ENCODE results near the gene HMBS. TPM values are rescaled to one million over a fixed set of nuclear protein-coding genes. Genes with fewer than 3 reads are reported as not detected.
A peak's percentile ranks its signal among the peaks of the same experiment; 100 is the strongest.

The HMBS gene
- total RNA-seq, 4 donors from 2014 or later = 1.2 to 27.1 (median 9.8) TPM

GRCh38 chr11:119095066-119095880 is 10.6 kb downstream of the HMBS start:
- Histone ChIP-seq H3K36me3 (peaks cover 0 to 35% of the 10 kb centered on the region in 2 donors), H3K27me3 (no peaks in the 10 kb centered on the region), H3K9me3 (no peaks in the 10 kb centered on the region), H3K4me3 (peak overlapping the region; percentile 60 to 86), H3K27ac (peak overlapping the region; percentile 79 to 99 (median 96)), H3K4me1 (peaks cover 0 to 35% (median 24%) of the 10 kb centered on the region in 3 donors)
- TF ChIP-seq CTCF (IDR thresholded peaks at IDR 0.05) (peak in 2 of 4 experiments; percentile 20 to 22), POLR2A (IDR thresholded peaks at IDR 0.05) (peak; percentile 98 to 99), POLR2AphosphoS5 (IDR thresholded peaks at IDR 0.05) (peak; percentile 99), EP300 (IDR thresholded peaks at IDR 0.05) (no peak)
- ATAC-seq = peak; percentile 96
- WGBS, 2 donors (ENCODE audit: low coverage in 1 of 2) = 0% methylated on average over 8 to 12 of the region's 79 CpGs

- WGBS, 2 donors (ENCODE audit: low coverage in 1 of 2) = 71 to 79% methylated on average over 4 to 6 of the region's 6 CpGs
Measured at GRCh38 chr11:119099711-119100110, 15.0 kb downstream of the HMBS start.

GRCh38 chr11:119100246-119100970 is 15.7 kb downstream of the HMBS start:
- Histone ChIP-seq H3K4me3 (peak overlapping the region; percentile 74 to 86), H3K9me3 (no peaks in the 10 kb centered on the region), H3K36me3 (peaks cover 0 to 28% of the 10 kb centered on the region in 2 donors), H3K4me1 (peaks cover 3 to 37% (median 22%) of the 10 kb centered on the region in 3 donors), H3K27ac (no peak overlapping the region), H3K27me3 (no peaks in the 10 kb centered on the region)
- WGBS, 2 donors (ENCODE audit: low coverage in 1 of 2) = 32 to 39% methylated on average over 10 of the region's 11 CpGs
- no peak for ATAC-seq
- TF ChIP-seq POLR2AphosphoS5 (IDR thresholded peaks at IDR 0.05) (no peak), POLR2A (IDR thresholded peaks at IDR 0.05) (no peak), CTCF (IDR thresholded peaks at IDR 0.05) (peak in 1 of 4 experiments; percentile 20), EP300 (IDR thresholded peaks at IDR 0.05) (no peak)

More at GRCh38 chr11:119099711-119100110, 15.0 kb downstream of the HMBS start:
- no peak overlapping the region for H3K4me3 ChIP-seq
- H3K27me3 ChIP-seq = no peaks in the 10 kb centered on the region
- peaks cover 0 to 28% of the 10 kb centered on the region in 2 donors for H3K36me3 ChIP-seq
- no peaks in the 10 kb centered on the region for H3K9me3 ChIP-seq
- no peak for TF ChIP-seq POLR2A (IDR thresholded peaks at IDR 0.05)
- TF ChIP-seq EP300 (IDR thresholded peaks at IDR 0.05) = no peak
- TF ChIP-seq POLR2AphosphoS5 (IDR thresholded peaks at IDR 0.05) = no peak
- no peak for TF ChIP-seq CTCF (IDR thresholded peaks at IDR 0.05)
- no peak overlapping the region for H3K27ac ChIP-seq
- no peak for ATAC-seq
- peaks cover 3 to 37% (median 22%) of the 10 kb centered on the region in 3 donors for H3K4me1 ChIP-seq

- peak overlapping the region; percentile 74 to 86 for H3K4me3 ChIP-seq
- H3K27me3 ChIP-seq = no peaks in the 10 kb centered on the region
- no peaks in the 10 kb centered on the region for H3K9me3 ChIP-seq
- H3K36me3 ChIP-seq = peaks cover 0 to 28% of the 10 kb centered on the region in 2 donors
- peak overlapping the region; percentile 93 to 98 (median 95) for H3K27ac ChIP-seq
- WGBS, 2 donors (ENCODE audit: low coverage in 1 of 2) = 5 to 10% methylated on average over 4 to 7 of the region's 29 CpGs
- no peak for ATAC-seq
- TF ChIP-seq POLR2AphosphoS5 (IDR thresholded peaks at IDR 0.05) (no peak), EP300 (IDR thresholded peaks at IDR 0.05) (no peak), CTCF (IDR thresholded peaks at IDR 0.05) (no peak), POLR2A (IDR thresholded peaks at IDR 0.05) (no peak)
- peaks cover 3 to 37% (median 19%) of the 10 kb centered on the region in 3 donors for H3K4me1 ChIP-seq
Measured at GRCh38 chr11:119100994-119101758, 16.5 kb downstream of the HMBS start.
